ENCODE measurements around the gene UROS.

The UROS gene

GRCh38 chr10:125788156-125789034 is 34.7 kb downstream of the UROS start:
- no peak for DNase-seq

GRCh38 chr10:125785791-125786190 is 37.3 kb downstream of the UROS start:
- TF ChIP-seq POLR2A (IDR thresholded peaks at IDR 0.05; ENCODE audit: low read length) (no peak), GATA1 (IDR thresholded peaks at IDR 0.05; ENCODE audit: low read depth, low read length) (no peak)
- no peak for DNase-seq

More at GRCh38 chr10:125788156-125789034, 34.7 kb downstream of the UROS start:
- no peak for TF ChIP-seq POLR2A (IDR thresholded peaks at IDR 0.05; ENCODE audit: low read length)
- no peak for TF ChIP-seq GATA1 (IDR thresholded peaks at IDR 0.05; ENCODE audit: low read depth, low read length)

GRCh38 chr10:125783957-125784356 is 39.1 kb downstream of the UROS start:
- DNase-seq = no peak
- no peak for TF ChIP-seq POLR2A (IDR thresholded peaks at IDR 0.05; ENCODE audit: low read length)
- no peak for TF ChIP-seq GATA1 (IDR thresholded peaks at IDR 0.05; ENCODE audit: low read depth, low read length)

GRCh38 chr10:125783408-125783807 is 39.6 kb downstream of the UROS start:
- DNase-seq = no peak
- TF ChIP-seq POLR2A (IDR thresholded peaks at IDR 0.05; ENCODE audit: low read length) (no peak), GATA1 (IDR thresholded peaks at IDR 0.05; ENCODE audit: low read depth, low read length) (no peak)

- no peak for TF ChIP-seq POLR2A (IDR thresholded peaks at IDR 0.05; ENCODE audit: low read length)
- no peak for TF ChIP-seq GATA1 (IDR thresholded peaks at IDR 0.05; ENCODE audit: low read depth, low read length)
- no peak for DNase-seq
Observed at GRCh38 chr10:125782616-125783015, 40.4 kb downstream of the UROS start.

GRCh38 chr10:125782054-125782453 is 41.0 kb downstream of the UROS start:
- no peak for DNase-seq
- TF ChIP-seq POLR2A (IDR thresholded peaks at IDR 0.05; ENCODE audit: low read length) (no peak), GATA1 (IDR thresholded peaks at IDR 0.05; ENCODE audit: low read depth, low read length) (no peak)

GRCh38 chr10:125781374-125781773 is 41.7 kb downstream of the UROS start:
- no peak for DNase-seq
- TF ChIP-seq POLR2A (IDR thresholded peaks at IDR 0.05; ENCODE audit: low read length) = no peak
- TF ChIP-seq GATA1 (IDR thresholded peaks at IDR 0.05; ENCODE audit: low read depth, low read length) = no peak

- no peak for TF ChIP-seq GATA1 (IDR thresholded peaks at IDR 0.05; ENCODE audit: low read depth, low read length)
- no peak for TF ChIP-seq POLR2A (IDR thresholded peaks at IDR 0.05; ENCODE audit: low read length)
- no peak for DNase-seq
Observed at GRCh38 chr10:125779403-125780327, 43.4 kb downstream of the UROS start.

- no peak for DNase-seq
Observed at GRCh38 chr10:125778556-125778955, 44.5 kb downstream of the UROS start.

GRCh38 chr10:125777806-125778205 is 45.3 kb downstream of the UROS start:
- no peak for DNase-seq
- TF ChIP-seq GATA1 (IDR thresholded peaks at IDR 0.05; ENCODE audit: low read depth, low read length) (no peak), POLR2A (IDR thresholded peaks at IDR 0.05; ENCODE audit: low read length) (no peak)

More at GRCh38 chr10:125778556-125778955, 44.5 kb downstream of the UROS start:
- TF ChIP-seq POLR2A (IDR thresholded peaks at IDR 0.05; ENCODE audit: low read length) (no peak), GATA1 (IDR thresholded peaks at IDR 0.05; ENCODE audit: low read depth, low read length) (no peak)

GRCh38 chr10:125775491-125776106 is 47.5 kb downstream of the UROS start, which contains the start of gene MMP21:
MMP21 (minus strand) TSS chr10:125775821; CDS start chr10:125775821, 0 bp downstream.
- no peak for TF ChIP-seq GATA1 (IDR thresholded peaks at IDR 0.05; ENCODE audit: low read depth, low read length)
- DNase-seq = no peak

- no peak for DNase-seq
- TF ChIP-seq POLR2A (IDR thresholded peaks at IDR 0.05; ENCODE audit: low read length) = no peak
- TF ChIP-seq GATA1 (IDR thresholded peaks at IDR 0.05; ENCODE audit: low read depth, low read length) = no peak
Observed at GRCh38 chr10:125774581-125775191, 48.4 kb downstream of the UROS start.

All from erythroblast (primary cell).